Testis (tissue), 2 donors: ENCODE data around the gene TBC1D23.

Experiments used
- CTCF ChIP-seq, 3 experiments: fragments of 450-650 bp in 2 of 3; fragments of 200-600 bp in 1 of 3; sonication (generic) in 1 of 3; IDR thresholded peaks; one replicate each; pipeline ENCODE4 v1.5.1; 2016 to 2019; ENCODE audit warnings: antibody characterized with exemption in 3 of 3, mild to moderate bottlenecking in 2 of 3, moderate library complexity in 1 of 3
- POLR2A ChIP-seq: fragments of 450-650 bp; IDR thresholded peaks from one replicate; pipeline ENCODE4 v1.6.1; 2017; ENCODE audit warnings: antibody characterized with exemption, mild to moderate bottlenecking, moderate library complexity

- TF ChIP-seq CTCF (IDR thresholded peaks at IDR 0.05), result no peak
- TF ChIP-seq POLR2A, result no peak
Observed at GRCh38 chr3:100216713-100217112, 44.1 kb upstream of the TBC1D23 start.
